Measurements from ENCODE around the gene LRMDA. TPM values are rescaled to one million over a fixed set of nuclear protein-coding genes. Genes with fewer than 3 reads are reported as not detected.

The LRMDA gene
- total RNA-seq, 2 experiments from 2014 or later: not detected

- POLR2A ChIA-PET: no interaction called here
- intact Hi-C loops (cut with DNase I, micrococcal nuclease): no loop called here
- Histone ChIP-seq H3K27me3 (ENCODE audit: control insufficient read depth in 1 of 2, insufficient read depth in 2 of 2, low read length in 2 of 2) (no peaks in the 10 kb centered on the region), H3K36me3 (ENCODE audit: insufficient read depth, low read length) (no peaks in the 10 kb centered on the region), H3K4me3 (ENCODE audit: low read length) (no peak overlapping the region), H3K9me3 (ENCODE audit: control insufficient read depth in 1 of 2, insufficient read depth in 1 of 2, low read length in 2 of 2) (no peaks in the 10 kb centered on the region), H3K27ac (ENCODE audit: low read depth in 1 of 2, low read length in 2 of 2) (no peak overlapping the region), H3K4me1 (ENCODE audit: insufficient read depth, low read length) (no peaks in the 10 kb centered on the region)
- H3K9me3 Mint-ChIP-seq: no peaks in the 10 kb centered on the region
- H3K27me3 Mint-ChIP-seq: peaks cover 41% of the 10 kb centered on the region
- H3K27ac Mint-ChIP-seq: no peak overlapping the region
- no peak for DNase-seq
- CTCF ChIA-PET: no interaction called here
- ATAC-seq (ENCODE audit: poor library complexity): no peak
- H3K4me3 Mint-ChIP-seq: no peak overlapping the region
- H3K36me3 Mint-ChIP-seq (ENCODE audit: low read depth): no peaks in the 10 kb centered on the region
- no peak for TF ChIP-seq CTCF (IDR thresholded peaks at IDR 0.05)
- no peaks in the 10 kb centered on the region for H3K4me1 Mint-ChIP-seq (ENCODE audit: low read depth)
Observed at GRCh38 chr10:75807456-75807855, 376.0 kb downstream of the LRMDA start.

- H3K36me3 Mint-ChIP-seq (ENCODE audit: low read depth): no peaks in the 10 kb centered on the region
- Histone ChIP-seq H3K36me3 (ENCODE audit: insufficient read depth, low read length) (no peaks in the 10 kb centered on the region), H3K9me3 (ENCODE audit: control insufficient read depth in 1 of 2, insufficient read depth in 1 of 2, low read length in 2 of 2) (no peaks in the 10 kb centered on the region), H3K4me3 (ENCODE audit: low read length) (no peak overlapping the region), H3K27ac (ENCODE audit: low read depth in 1 of 2, low read length in 2 of 2) (no peak overlapping the region), H3K4me1 (ENCODE audit: insufficient read depth, low read length) (no peaks in the 10 kb centered on the region), H3K27me3 (ENCODE audit: control insufficient read depth in 1 of 2, insufficient read depth in 2 of 2, low read length in 2 of 2) (no peaks in the 10 kb centered on the region)
- no peak overlapping the region for H3K27ac Mint-ChIP-seq
- intact Hi-C loops (cut with DNase I, micrococcal nuclease): no loop called here
- no peaks in the 10 kb centered on the region for H3K9me3 Mint-ChIP-seq
- peaks cover 44% of the 10 kb centered on the region for H3K27me3 Mint-ChIP-seq
- DNase-seq (no peak), ATAC-seq (ENCODE audit: poor library complexity) (no peak)
- TF ChIP-seq CTCF (IDR thresholded peaks at IDR 0.05): no peak
- no peaks in the 10 kb centered on the region for H3K4me1 Mint-ChIP-seq (ENCODE audit: low read depth)
- H3K4me3 Mint-ChIP-seq: no peak overlapping the region
- POLR2A ChIA-PET: no interaction called here
- CTCF ChIA-PET: no interaction called here
Observed at GRCh38 chr10:75809003-75809402, 377.6 kb downstream of the LRMDA start.

- H3K27me3 Mint-ChIP-seq: peaks cover 46% of the 10 kb centered on the region
- Histone ChIP-seq H3K4me1 (ENCODE audit: insufficient read depth, low read length) (no peaks in the 10 kb centered on the region), H3K27ac (ENCODE audit: low read depth in 1 of 2, low read length in 2 of 2) (no peak overlapping the region), H3K9me3 (ENCODE audit: control insufficient read depth in 1 of 2, insufficient read depth in 1 of 2, low read length in 2 of 2) (no peaks in the 10 kb centered on the region), H3K27me3 (ENCODE audit: control insufficient read depth in 1 of 2, insufficient read depth in 2 of 2, low read length in 2 of 2) (peaks cover 0 to 5% of the 10 kb centered on the region in 2 experiments), H3K36me3 (ENCODE audit: insufficient read depth, low read length) (no peaks in the 10 kb centered on the region), H3K4me3 (ENCODE audit: low read length) (no peak overlapping the region)
- no peak for TF ChIP-seq CTCF (IDR thresholded peaks at IDR 0.05)
- no peak overlapping the region for H3K4me3 Mint-ChIP-seq
- POLR2A ChIA-PET: no interaction called here
- no peaks in the 10 kb centered on the region for H3K9me3 Mint-ChIP-seq
- H3K36me3 Mint-ChIP-seq (ENCODE audit: low read depth): no peaks in the 10 kb centered on the region
- no peak overlapping the region for H3K27ac Mint-ChIP-seq
- CTCF ChIA-PET: no interaction called here
- no peak for ATAC-seq (ENCODE audit: poor library complexity)
- intact Hi-C loops (cut with DNase I, micrococcal nuclease): no loop called here
- DNase-seq: no peak
- H3K4me1 Mint-ChIP-seq (ENCODE audit: low read depth): no peaks in the 10 kb centered on the region
Observed at GRCh38 chr10:75814014-75814413, 382.6 kb downstream of the LRMDA start.
